ENCODE results near the gene ZNF385D.

DNA sequence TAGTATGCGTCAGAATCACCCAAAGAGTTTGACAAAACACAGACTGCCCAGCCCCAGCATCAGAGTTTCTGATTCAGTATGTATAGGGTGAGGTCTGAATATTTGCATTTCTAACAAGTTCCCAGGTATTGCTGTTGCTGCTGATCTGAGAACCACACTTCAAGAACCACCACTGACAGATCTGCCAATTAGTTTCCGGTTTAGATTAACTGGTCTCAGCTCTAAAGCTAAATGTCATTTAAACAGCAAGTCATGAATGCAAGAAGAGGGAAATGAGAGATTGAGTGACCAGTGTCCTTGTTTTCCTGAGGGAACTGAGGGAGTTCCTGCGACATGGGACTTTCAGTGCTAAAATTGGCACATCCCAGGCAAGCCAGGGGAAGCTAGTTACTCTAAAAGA lies 305.0 kb downstream of the ZNF385D start:
- TF ChIP-seq, protein P1, sequence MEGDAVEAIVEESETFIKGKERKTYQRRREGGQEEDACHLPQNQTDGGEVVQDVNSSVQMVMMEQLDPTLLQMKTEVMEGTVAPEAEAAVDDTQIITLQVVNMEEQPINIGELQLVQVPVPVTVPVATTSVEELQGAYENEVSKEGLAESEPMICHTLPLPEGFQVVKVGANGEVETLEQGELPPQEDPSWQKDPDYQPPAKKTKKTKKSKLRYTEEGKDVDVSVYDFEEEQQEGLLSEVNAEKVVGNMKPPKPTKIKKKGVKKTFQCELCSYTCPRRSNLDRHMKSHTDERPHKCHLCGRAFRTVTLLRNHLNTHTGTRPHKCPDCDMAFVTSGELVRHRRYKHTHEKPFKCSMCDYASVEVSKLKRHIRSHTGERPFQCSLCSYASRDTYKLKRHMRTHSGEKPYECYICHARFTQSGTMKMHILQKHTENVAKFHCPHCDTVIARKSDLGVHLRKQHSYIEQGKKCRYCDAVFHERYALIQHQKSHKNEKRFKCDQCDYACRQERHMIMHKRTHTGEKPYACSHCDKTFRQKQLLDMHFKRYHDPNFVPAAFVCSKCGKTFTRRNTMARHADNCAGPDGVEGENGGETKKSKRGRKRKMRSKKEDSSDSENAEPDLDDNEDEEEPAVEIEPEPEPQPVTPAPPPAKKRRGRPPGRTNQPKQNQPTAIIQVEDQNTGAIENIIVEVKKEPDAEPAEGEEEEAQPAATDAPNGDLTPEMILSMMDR (IDR thresholded peaks at IDR 0.05), result no peak
- no peak for TF ChIP-seq POLR2A (IDR thresholded peaks at IDR 0.05)
